Mucosa of descending colon (tissue), 3 donors: ENCODE measurements around the gene QSOX2. TPM values are rescaled to one million over a fixed set of nuclear protein-coding genes. Genes with fewer than 3 reads are reported as not detected.

ENCODE experiments used
- ATAC-seq: fragments of 200-7000 bp; cut with Tn5 transposase; one replicate; pipeline ENCODE4 v1.9.1; 2020; ENCODE audit warnings: mild to moderate bottlenecking, moderate library complexity
- DNase-seq, 3 donors: peaks; one replicate each; pipeline ENCODE4 v3.0.0-alpha.2; 2020
- H3K36me3 ChIP-seq: fragments of 200-600 bp; one replicate; pipeline ENCODE4 v1.8.0; 2021; ENCODE audit warnings: low read depth, mild to moderate bottlenecking
- H3K4me1 ChIP-seq: fragments of 200-600 bp; one replicate; pipeline ENCODE4 v1.8.0; 2021; ENCODE audit warnings: low read depth, mild to moderate bottlenecking
- H3K4me3 ChIP-seq: fragments of 200-600 bp; one replicate; pipeline ENCODE4 v1.8.0; 2021; ENCODE audit warnings: mild to moderate bottlenecking
- H3K9me3 ChIP-seq: fragments of 200-600 bp; one replicate; pipeline ENCODE4 v1.8.0; 2021; ENCODE audit warnings: mild to moderate bottlenecking
- intact Hi-C, 2 donors: fragments of 100-400 bp; cut with DNase I in 1 of 2; cut with micrococcal nuclease in 1 of 2; formaldehyde crosslinking; loops; one replicate each; pipeline versions ENCODE4 v1.11.0 to v1.11.1; 2022; cut with DNase I, micrococcal nuclease
- total RNA-seq, 3 donors: library from RNA; stranded (reverse); fragmentation: NEBNext Ultra II Directional in 2 of 3; extraction: Animal tissue kit (Norgen Biotek cat#: 25700) in 2 of 3; gene quantifications; one replicate each; pipeline versions ENCODE4 v1.2.1 to v1.2.4, GENCODE V29; 2021 to 2023
- TF ChIP-seq, protein P1 (sequence below): fragments of 200-600 bp; IDR thresholded peaks from one replicate; pipeline ENCODE4 v1.8.0; 2022; ENCODE audit warnings: antibody characterized with exemption, mild to moderate bottlenecking
- donor health status: DM: no; HTN: no; CAD: no; lungs with moderate emphysema.
- donor health status: DM: no; HTN: no; CAD: no.
- donor health status: DM: no; HTN: yes; CAD: no.

Gene QSOX2
- total RNA-seq, 3 donors from 2014 or later, result 6.1 to 8.1 (median 7.1) TPM

DNA sequence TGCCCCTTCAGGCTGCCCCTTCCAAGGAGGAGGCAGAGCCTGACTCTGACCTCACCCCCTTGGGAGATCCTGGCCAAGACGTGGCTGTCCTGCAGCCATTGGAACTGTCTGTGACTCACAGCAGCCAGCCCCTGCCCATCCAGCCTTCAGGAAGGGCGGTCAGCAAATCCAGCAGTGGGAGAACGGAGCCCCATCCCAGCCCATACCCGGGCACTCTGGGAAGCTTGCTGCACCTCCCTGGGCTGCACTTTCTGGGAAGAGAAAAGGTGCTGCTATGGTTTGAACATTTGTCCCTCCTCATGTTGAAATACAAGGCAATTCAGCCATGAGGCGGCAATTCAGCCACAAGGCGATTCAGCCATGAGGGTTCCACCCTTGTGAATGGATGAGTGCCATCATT is 33.9 kb upstream of the QSOX2 start:
- intact Hi-C loops, result no loop called here
- peaks cover 9% of the 10 kb centered on the region for H3K4me1 ChIP-seq
- TF ChIP-seq, protein P1, sequence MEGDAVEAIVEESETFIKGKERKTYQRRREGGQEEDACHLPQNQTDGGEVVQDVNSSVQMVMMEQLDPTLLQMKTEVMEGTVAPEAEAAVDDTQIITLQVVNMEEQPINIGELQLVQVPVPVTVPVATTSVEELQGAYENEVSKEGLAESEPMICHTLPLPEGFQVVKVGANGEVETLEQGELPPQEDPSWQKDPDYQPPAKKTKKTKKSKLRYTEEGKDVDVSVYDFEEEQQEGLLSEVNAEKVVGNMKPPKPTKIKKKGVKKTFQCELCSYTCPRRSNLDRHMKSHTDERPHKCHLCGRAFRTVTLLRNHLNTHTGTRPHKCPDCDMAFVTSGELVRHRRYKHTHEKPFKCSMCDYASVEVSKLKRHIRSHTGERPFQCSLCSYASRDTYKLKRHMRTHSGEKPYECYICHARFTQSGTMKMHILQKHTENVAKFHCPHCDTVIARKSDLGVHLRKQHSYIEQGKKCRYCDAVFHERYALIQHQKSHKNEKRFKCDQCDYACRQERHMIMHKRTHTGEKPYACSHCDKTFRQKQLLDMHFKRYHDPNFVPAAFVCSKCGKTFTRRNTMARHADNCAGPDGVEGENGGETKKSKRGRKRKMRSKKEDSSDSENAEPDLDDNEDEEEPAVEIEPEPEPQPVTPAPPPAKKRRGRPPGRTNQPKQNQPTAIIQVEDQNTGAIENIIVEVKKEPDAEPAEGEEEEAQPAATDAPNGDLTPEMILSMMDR, result no peak

DNA sequence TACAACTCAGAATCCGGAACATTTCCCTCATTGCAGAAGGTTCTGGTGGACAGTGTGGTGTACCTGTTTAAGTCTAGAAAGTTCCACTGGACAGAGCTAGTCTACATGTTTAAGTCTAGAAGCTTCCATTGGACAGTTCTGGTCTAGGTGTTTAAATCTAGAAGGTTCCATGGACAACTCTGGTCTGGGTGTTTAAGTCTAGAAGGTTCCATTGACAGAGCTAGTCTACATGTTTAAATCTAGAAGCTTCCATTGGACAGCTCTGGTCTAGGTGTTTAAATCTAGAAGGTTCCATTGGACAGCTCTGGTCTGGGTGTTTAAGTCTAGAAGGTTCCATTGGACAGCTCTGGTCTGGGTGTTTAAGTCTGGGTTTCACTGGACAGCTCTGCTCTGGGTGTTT is 33.3 kb upstream of the QSOX2 start:
- Histone ChIP-seq H3K9me3 (no peaks in the 10 kb centered on the region), H3K4me3 (no peak overlapping the region), H3K36me3 (no peaks in the 10 kb centered on the region), H3K4me1 (peaks cover 8% of the 10 kb centered on the region)
- TF ChIP-seq, protein P1, result no peak
- no peak for DNase-seq
- no peak for ATAC-seq
- intact Hi-C loops, result no loop called here

More for the DNA sequence above, 33.9 kb upstream of the QSOX2 start:
- H3K4me3 ChIP-seq, result no peak overlapping the region
- H3K36me3 ChIP-seq, result no peaks in the 10 kb centered on the region
- ATAC-seq (no peak), DNase-seq (no peak)
- no peaks in the 10 kb centered on the region for H3K9me3 ChIP-seq

DNA sequence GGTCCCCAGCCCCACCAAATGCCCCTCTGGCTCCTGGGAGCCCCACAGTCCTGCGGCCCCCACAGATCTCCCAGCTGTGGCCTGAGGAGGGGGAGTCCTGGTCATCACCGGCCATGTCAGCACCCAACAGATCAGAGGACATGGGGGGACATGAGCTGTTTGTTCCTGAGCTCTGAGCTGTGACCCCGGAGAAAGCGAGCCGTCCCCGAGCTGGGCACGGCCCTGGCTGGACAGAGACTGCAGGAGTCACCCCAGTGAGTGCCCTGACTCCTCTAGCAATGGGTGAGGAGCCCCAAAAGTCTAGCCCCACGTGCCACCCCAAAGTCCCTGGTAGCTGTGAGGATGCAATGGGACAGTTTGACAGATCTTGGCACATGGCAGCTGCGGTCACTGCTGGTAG is 32.6 kb upstream of the QSOX2 start:
- H3K9me3 ChIP-seq, result no peaks in the 10 kb centered on the region
- ATAC-seq, result no peak
- TF ChIP-seq, protein P1, result no peak
- DNase-seq, result no peak
- H3K4me3 ChIP-seq, result no peak overlapping the region
- intact Hi-C loops, result no loop called here
- no peaks in the 10 kb centered on the region for H3K36me3 ChIP-seq
- peaks cover 2% of the 10 kb centered on the region for H3K4me1 ChIP-seq

DNA sequence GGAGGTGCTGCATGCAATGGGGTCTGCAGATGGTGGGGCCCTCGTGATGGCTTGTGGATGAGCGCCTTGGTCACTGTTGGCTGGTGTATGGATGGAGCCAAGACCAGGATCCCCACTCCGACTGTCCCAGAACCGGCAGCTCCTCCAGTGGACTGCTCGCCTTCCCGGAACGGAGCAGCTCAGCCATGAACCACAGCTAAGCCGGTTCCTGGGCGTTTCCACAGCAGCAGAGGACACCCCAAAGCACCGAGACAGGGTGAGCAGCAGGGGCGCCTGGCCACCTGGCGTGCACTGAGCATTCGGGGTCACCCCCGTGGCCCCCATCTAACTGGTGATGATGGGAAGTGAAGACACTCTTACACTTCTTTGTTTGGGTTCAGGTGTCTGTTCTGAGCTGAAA is 32.1 kb upstream of the QSOX2 start:
- DNase-seq (no peak), ATAC-seq (no peak)
- intact Hi-C loops, result no loop called here
- H3K36me3 ChIP-seq, result no peaks in the 10 kb centered on the region
- no peaks in the 10 kb centered on the region for H3K9me3 ChIP-seq
- H3K4me1 ChIP-seq, result no peaks in the 10 kb centered on the region
- no peak overlapping the region for H3K4me3 ChIP-seq
- TF ChIP-seq, protein P1, result no peak

DNA sequence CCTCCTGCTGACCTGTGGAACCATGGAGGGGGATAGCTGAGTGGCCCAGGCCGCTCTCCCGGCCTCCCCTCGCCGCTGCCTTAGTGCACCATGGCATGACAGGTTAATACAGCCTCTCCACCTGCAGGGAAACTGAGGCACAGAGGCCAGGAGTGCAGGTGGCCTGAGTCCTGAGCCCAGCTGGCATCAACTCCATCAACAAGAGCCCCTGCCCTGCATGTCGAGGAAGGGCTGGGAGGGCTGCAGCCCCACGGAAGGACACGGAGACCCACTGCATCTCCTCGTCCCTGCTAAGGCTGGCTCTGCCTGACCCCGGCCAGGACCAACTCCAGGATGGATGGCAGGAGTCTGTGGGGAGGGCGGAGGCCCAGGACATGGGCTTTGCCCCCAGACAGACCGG is 31.1 kb upstream of the QSOX2 start:
- Histone ChIP-seq H3K4me3 (no peak overlapping the region), H3K36me3 (no peaks in the 10 kb centered on the region), H3K9me3 (no peaks in the 10 kb centered on the region), H3K4me1 (no peaks in the 10 kb centered on the region)
- DNase-seq (no peak), ATAC-seq (no peak)
- intact Hi-C loops, result no loop called here
- TF ChIP-seq, protein P1, result no peak
